ENCODE data around the gene RSU1.

RSU1 gene

DNA sequence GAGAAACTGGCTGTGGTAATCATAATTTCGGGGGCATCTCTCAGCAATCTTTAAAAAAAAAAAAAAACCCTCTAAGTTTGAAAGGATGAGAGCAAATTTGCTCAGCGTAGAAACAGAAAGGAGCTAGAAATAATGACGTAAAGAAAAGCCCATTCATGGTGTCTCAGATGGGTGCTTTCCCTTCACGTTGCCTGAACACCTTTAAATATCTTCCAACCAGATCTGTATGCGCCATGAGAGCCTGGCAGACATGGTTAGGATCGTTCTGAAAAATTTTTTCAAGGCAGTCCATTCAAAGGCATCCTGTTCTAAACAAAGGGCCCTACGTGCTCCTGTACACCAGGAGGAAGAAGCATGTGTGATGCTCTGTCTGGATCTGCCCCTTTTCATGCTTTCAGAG is 154.3 kb downstream of the RSU1 start:
- no peak for ATAC-seq
- TF ChIP-seq, protein P1, sequence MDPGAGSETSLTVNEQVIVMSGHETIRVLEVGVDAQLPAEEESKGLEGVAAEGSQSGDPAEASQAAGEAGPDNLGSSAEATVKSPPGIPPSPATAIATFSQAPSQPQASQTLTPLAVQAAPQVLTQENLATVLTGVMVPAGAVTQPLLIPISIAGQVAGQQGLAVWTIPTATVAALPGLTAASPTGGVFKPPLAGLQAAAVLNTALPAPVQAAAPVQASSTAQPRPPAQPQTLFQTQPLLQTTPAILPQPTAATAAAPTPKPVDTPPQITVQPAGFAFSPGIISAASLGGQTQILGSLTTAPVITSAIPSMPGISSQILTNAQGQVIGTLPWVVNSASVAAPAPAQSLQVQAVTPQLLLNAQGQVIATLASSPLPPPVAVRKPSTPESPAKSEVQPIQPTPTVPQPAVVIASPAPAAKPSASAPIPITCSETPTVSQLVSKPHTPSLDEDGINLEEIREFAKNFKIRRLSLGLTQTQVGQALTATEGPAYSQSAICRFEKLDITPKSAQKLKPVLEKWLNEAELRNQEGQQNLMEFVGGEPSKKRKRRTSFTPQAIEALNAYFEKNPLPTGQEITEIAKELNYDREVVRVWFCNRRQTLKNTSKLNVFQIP (CRISPR knock-in tag; IDR thresholded peaks at IDR 0.05; ENCODE audit: borderline replicate concordance, low read depth), result no peak
- TF ChIP-seq TCF4 (CRISPR knock-in tag; IDR thresholded peaks at IDR 0.05; ENCODE audit: borderline replicate concordance), result no peak
- no peak for TF ChIP-seq OSR1 (CRISPR knock-in tag; IDR thresholded peaks at IDR 0.05)
- no peak for TF ChIP-seq BACH2 (CRISPR knock-in tag; IDR thresholded peaks at IDR 0.05; ENCODE audit: borderline replicate concordance)
- TF ChIP-seq, protein P2, sequence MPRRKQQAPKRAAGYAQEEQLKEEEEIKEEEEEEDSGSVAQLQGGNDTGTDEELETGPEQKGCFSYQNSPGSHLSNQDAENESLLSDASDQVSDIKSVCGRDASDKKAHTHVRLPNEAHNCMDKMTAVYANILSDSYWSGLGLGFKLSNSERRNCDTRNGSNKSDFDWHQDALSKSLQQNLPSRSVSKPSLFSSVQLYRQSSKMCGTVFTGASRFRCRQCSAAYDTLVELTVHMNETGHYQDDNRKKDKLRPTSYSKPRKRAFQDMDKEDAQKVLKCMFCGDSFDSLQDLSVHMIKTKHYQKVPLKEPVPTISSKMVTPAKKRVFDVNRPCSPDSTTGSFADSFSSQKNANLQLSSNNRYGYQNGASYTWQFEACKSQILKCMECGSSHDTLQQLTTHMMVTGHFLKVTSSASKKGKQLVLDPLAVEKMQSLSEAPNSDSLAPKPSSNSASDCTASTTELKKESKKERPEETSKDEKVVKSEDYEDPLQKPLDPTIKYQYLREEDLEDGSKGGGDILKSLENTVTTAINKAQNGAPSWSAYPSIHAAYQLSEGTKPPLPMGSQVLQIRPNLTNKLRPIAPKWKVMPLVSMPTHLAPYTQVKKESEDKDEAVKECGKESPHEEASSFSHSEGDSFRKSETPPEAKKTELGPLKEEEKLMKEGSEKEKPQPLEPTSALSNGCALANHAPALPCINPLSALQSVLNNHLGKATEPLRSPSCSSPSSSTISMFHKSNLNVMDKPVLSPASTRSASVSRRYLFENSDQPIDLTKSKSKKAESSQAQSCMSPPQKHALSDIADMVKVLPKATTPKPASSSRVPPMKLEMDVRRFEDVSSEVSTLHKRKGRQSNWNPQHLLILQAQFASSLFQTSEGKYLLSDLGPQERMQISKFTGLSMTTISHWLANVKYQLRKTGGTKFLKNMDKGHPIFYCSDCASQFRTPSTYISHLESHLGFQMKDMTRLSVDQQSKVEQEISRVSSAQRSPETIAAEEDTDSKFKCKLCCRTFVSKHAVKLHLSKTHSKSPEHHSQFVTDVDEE (CRISPR knock-in tag; IDR thresholded peaks at IDR 0.05), result no peak
- TF ChIP-seq GLIS3 (CRISPR knock-in tag; IDR thresholded peaks at IDR 0.05), result no peak
- no peak for TF ChIP-seq PATZ1 (CRISPR knock-in tag; IDR thresholded peaks at IDR 0.05; ENCODE audit: borderline replicate concordance)
- no peak for TF ChIP-seq CSDC2 (CRISPR knock-in tag; IDR thresholded peaks at IDR 0.05)
- no peak for TF ChIP-seq SNAI2 (CRISPR knock-in tag; IDR thresholded peaks at IDR 0.05)
- TF ChIP-seq ZNF8 (CRISPR knock-in tag; IDR thresholded peaks at IDR 0.05), result no peak
- no peak for TF ChIP-seq ZFP30 (CRISPR knock-in tag; IDR thresholded peaks at IDR 0.05)
- no peak for TF ChIP-seq ZNF565 (CRISPR knock-in tag; conservative IDR thresholded peaks at IDR 0.05; ENCODE audit: low read depth)
- TF ChIP-seq, protein P3, sequence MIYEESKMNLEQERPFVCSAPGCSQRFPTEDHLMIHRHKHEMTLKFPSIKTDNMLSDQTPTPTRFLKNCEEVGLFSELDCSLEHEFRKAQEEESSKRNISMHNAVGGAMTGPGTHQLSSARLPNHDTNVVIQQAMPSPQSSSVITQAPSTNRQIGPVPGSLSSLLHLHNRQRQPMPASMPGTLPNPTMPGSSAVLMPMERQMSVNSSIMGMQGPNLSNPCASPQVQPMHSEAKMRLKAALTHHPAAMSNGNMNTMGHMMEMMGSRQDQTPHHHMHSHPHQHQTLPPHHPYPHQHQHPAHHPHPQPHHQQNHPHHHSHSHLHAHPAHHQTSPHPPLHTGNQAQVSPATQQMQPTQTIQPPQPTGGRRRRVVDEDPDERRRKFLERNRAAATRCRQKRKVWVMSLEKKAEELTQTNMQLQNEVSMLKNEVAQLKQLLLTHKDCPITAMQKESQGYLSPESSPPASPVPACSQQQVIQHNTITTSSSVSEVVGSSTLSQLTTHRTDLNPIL (CRISPR knock-in tag; IDR thresholded peaks at IDR 0.05; ENCODE audit: low read depth), result no peak
- no peak for TF ChIP-seq ISL1 (CRISPR knock-in tag; IDR thresholded peaks at IDR 0.05)
- no peak for TF ChIP-seq TOX (CRISPR knock-in tag; IDR thresholded peaks at IDR 0.05; ENCODE audit: borderline replicate concordance)

DNA sequence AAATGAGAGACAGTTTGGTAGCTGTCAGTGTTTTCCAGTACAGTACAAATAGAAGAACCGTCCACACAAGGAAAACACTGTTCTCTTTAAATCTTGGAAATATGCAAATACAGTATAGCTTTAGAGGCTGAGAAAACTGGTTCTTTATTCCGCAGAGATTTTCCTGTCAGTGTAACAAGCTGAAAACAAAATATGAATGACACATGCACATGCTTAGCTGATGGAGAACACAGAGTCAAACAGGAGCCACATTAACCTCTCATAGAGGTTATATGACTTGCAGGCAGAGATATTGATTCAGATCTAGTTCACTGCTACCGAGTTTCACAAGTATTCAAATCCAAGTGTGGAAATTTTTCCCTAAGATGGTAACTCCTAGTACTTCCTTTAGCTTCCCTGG is 160.3 kb downstream of the RSU1 start:
- TF ChIP-seq ZFP30 (CRISPR knock-in tag; IDR thresholded peaks at IDR 0.05), result no peak
- TF ChIP-seq BACH2 (CRISPR knock-in tag; IDR thresholded peaks at IDR 0.05; ENCODE audit: borderline replicate concordance), result no peak
- TF ChIP-seq SNAI2 (CRISPR knock-in tag; IDR thresholded peaks at IDR 0.05), result no peak
- no peak for TF ChIP-seq TOX (CRISPR knock-in tag; IDR thresholded peaks at IDR 0.05; ENCODE audit: borderline replicate concordance)
- TF ChIP-seq, protein P3 (CRISPR knock-in tag; IDR thresholded peaks at IDR 0.05; ENCODE audit: low read depth), result no peak
- no peak for TF ChIP-seq OSR1 (CRISPR knock-in tag; IDR thresholded peaks at IDR 0.05)
- TF ChIP-seq, protein P1 (CRISPR knock-in tag; IDR thresholded peaks at IDR 0.05; ENCODE audit: borderline replicate concordance, low read depth), result no peak
- TF ChIP-seq RARB (CRISPR knock-in tag; IDR thresholded peaks at IDR 0.05), result no peak
- TF ChIP-seq ESRRG (CRISPR knock-in tag; IDR thresholded peaks at IDR 0.05), result no peak
- TF ChIP-seq PATZ1 (CRISPR knock-in tag; IDR thresholded peaks at IDR 0.05; ENCODE audit: borderline replicate concordance), result no peak
- TF ChIP-seq ZNF565 (CRISPR knock-in tag; conservative IDR thresholded peaks at IDR 0.05; ENCODE audit: low read depth), result no peak
- TF ChIP-seq ZC3H10 (CRISPR knock-in tag; IDR thresholded peaks at IDR 0.05), result no peak
- TF ChIP-seq ZNF70 (CRISPR knock-in tag; IDR thresholded peaks at IDR 0.05), result no peak
- ATAC-seq, result no peak
